Measurements from ENCODE around the gene PRRG1. TPM values are rescaled to one million over a fixed set of nuclear protein-coding genes. Genes with fewer than 3 reads are reported as not detected.
A peak's percentile ranks its signal among the peaks of the same experiment; 100 is the strongest.

The PRRG1 gene
- total RNA-seq, 2 donors from 2014 or later = 3.9 to 7.9 TPM

GRCh38 chrX:37332987-37333658, 16.0 kb upstream of the PRRG1 start:
- Histone ChIP-seq H3K4me1 (no peaks in the 10 kb centered on the region), H3K4me3 (no peak overlapping the region), H3K27ac (no peak overlapping the region), H3K9me3 (no peaks in the 10 kb centered on the region), H3K27me3 (no peaks in the 10 kb centered on the region), H3K36me3 (replicated peaks in 1 of 2; ENCODE audit: insufficient read depth in 1 of 2, low read depth in 2 of 2) (no peaks in the 10 kb centered on the region)
- WGBS, 2 donors = 72 to 76% methylated on average over 8 of the region's 8 CpGs
- intact Hi-C loops (cut with DNase I) = no loop called here
- ATAC-seq (no peak), DNase-seq (no peak)
- TF ChIP-seq CTCF (IDR thresholded peaks at IDR 0.05) = no peak
- no peak for TF ChIP-seq POLR2A (IDR thresholded peaks at IDR 0.05)

GRCh38 chrX:37347420-37347819, 1.7 kb upstream of the PRRG1 start:
- no peak for ATAC-seq
- Histone ChIP-seq H3K27me3 (no peaks in the 10 kb centered on the region), H3K27ac (no peak overlapping the region), H3K4me3 (no peak overlapping the region), H3K9me3 (no peaks in the 10 kb centered on the region), H3K4me1 (no peaks in the 10 kb centered on the region), H3K36me3 (replicated peaks in 1 of 2; ENCODE audit: insufficient read depth in 1 of 2, low read depth in 2 of 2) (no peaks in the 10 kb centered on the region)
- DNase-seq = no peak
- WGBS, 2 donors = 60 to 69% methylated on average over 1 of the region's 1 CpG
- intact Hi-C loops (cut with DNase I) = no loop called here
- TF ChIP-seq POLR2A (IDR thresholded peaks at IDR 0.05) (no peak), CTCF (IDR thresholded peaks at IDR 0.05) (no peak)

- no peaks in the 10 kb centered on the region for H3K36me3 ChIP-seq (replicated peaks in 1 of 2; ENCODE audit: insufficient read depth in 1 of 2, low read depth in 2 of 2)
- H3K4me3 ChIP-seq = peak overlapping the region in 1 of 2 donors; percentile 17
- DNase-seq = no peak
- intact Hi-C loops (cut with DNase I) = no loop called here
- peak overlapping the region in 3 of 4 donors; percentile 31 to 78 (median 44) for H3K27ac ChIP-seq
- no peaks in the 10 kb centered on the region for H3K4me1 ChIP-seq
- H3K9me3 ChIP-seq = no peaks in the 10 kb centered on the region
- TF ChIP-seq POLR2A (IDR thresholded peaks at IDR 0.05) (no peak), CTCF (IDR thresholded peaks at IDR 0.05) (no peak)
- ATAC-seq = peak; percentile 15
- no peaks in the 10 kb centered on the region for H3K27me3 ChIP-seq
- WGBS, 2 donors = 23 to 33% methylated on average over 11 of the region's 11 CpGs
Measured at GRCh38 chrX:37348231-37348970, 763 bp upstream of the PRRG1 start.

GRCh38 chrX:37348971-37349220, 268 bp upstream of the PRRG1 start:
- TF ChIP-seq POLR2A (IDR thresholded peaks at IDR 0.05) = no peak
- TF ChIP-seq CTCF (IDR thresholded peaks at IDR 0.05) = no peak
- Histone ChIP-seq H3K4me3 (peak overlapping the region in 1 of 2 donors; percentile 17), H3K27ac (peak overlapping the region in 3 of 4 donors; percentile 31 to 78 (median 44)), H3K27me3 (no peaks in the 10 kb centered on the region), H3K4me1 (no peaks in the 10 kb centered on the region), H3K36me3 (replicated peaks in 1 of 2; ENCODE audit: insufficient read depth in 1 of 2, low read depth in 2 of 2) (no peaks in the 10 kb centered on the region), H3K9me3 (no peaks in the 10 kb centered on the region)
- no peak for DNase-seq
- ATAC-seq = peak; percentile 39
- WGBS, 2 donors = 0 to 4% methylated on average over 5 to 13 of the region's 18 CpGs
- intact Hi-C loops (cut with DNase I) = no loop called here

- 1 to 2% methylated on average over 7 of the region's 8 CpGs for WGBS, 2 donors
- Histone ChIP-seq H3K36me3 (replicated peaks in 1 of 2; ENCODE audit: insufficient read depth in 1 of 2, low read depth in 2 of 2) (no peaks in the 10 kb centered on the region), H3K27ac (peak overlapping the region; percentile 44 to 78 (median 72)), H3K9me3 (no peaks in the 10 kb centered on the region), H3K27me3 (no peaks in the 10 kb centered on the region), H3K4me3 (peak overlapping the region; percentile 1 to 45), H3K4me1 (no peaks in the 10 kb centered on the region)
- ATAC-seq (peak; percentile 39), DNase-seq (peak in 3 of 4 donors; percentile 16 to 30 (median 22))
- TF ChIP-seq POLR2A (IDR thresholded peaks at IDR 0.05) (no peak), CTCF (IDR thresholded peaks at IDR 0.05) (no peak)
- intact Hi-C loops (cut with DNase I) = no loop called here
Measured at GRCh38 chrX:37350034-37350365, 836 bp downstream of the PRRG1 start.

All from body of pancreas (tissue), 4 donors.